Prostate gland (tissue), 2 donors: ENCODE data around the gene SLC25A5. TPM values are rescaled to one million over a fixed set of nuclear protein-coding genes. Genes with fewer than 3 reads are reported as not detected.
"Not testable (repeated sequence)": the region's sequence is repeated elsewhere in the genome, so short reads cannot be mapped to it uniquely, and the experiment has no call there.

Experiments used
- DNase-seq: peaks from one replicate; pipeline ENCODE4 v3.0.0-alpha.2; 2019; ENCODE audit warnings: low spot score
- H3K27ac ChIP-seq, 2 donors: fragments of 200-600 bp; sonication (generic); 2 replicates each; pipeline ENCODE4 v1.5.1; 2017 to 2019
- H3K27me3 ChIP-seq: fragments of 200-600 bp; sonication (generic); replicated peaks from 2 replicates; pipeline ENCODE4 v1.5.1; 2019; ENCODE audit not compliant: insufficient read depth
- H3K36me3 ChIP-seq, 2 donors: fragments of 200-600 bp; sonication (generic); 1 replicate in 1 of 2; 2 replicates in 1 of 2; pipeline versions ENCODE4 v1.5.1 to v1.8.1; 2017 to 2019
- H3K4me1 ChIP-seq: fragments of 200-600 bp; sonication (generic); replicated peaks from 2 replicates; pipeline ENCODE4 v1.5.1; 2019
- H3K4me3 ChIP-seq, 2 donors: fragments of 200-600 bp; sonication (generic); 2 replicates each; pipeline ENCODE4 v1.5.1; 2017 to 2019
- H3K9me3 ChIP-seq: fragments of 200-600 bp; sonication (generic); 2 replicates; pipeline ENCODE4 v1.5.1; 2017
- POLR2A ChIP-seq: fragments of 450-650 bp; IDR thresholded peaks from one replicate; pipeline ENCODE4 v1.6.1; 2016; ENCODE audit warnings: antibody characterized with exemption, mild to moderate bottlenecking
- POLR2AphosphoS5 ChIP-seq: sonication (generic); formaldehyde crosslinking; IDR thresholded peaks from one replicate; pipeline ENCODE4 v1.6.1; 2017; ENCODE audit warnings: antibody characterized with exemption
- WGBS: methylation state at CpG from one replicate; pipeline ENCODE4 v1.1.5; 2018; 5-methylcytosine and 5-hydroxymethylcytosine counted together
- intact Hi-C: fragments of 100-400 bp; cut with DNase I; formaldehyde crosslinking; loops from one replicate; pipeline ENCODE4 v1.14.2; 2022
- total RNA-seq, 2 donors: library from RNA; depleted of rRNA; stranded (reverse); fragments of >200 nt; gene quantifications; one replicate each; pipeline ENCODE4 v1.1.0, GENCODE V29; 2016
- TF ChIP-seq, protein P1 (sequence below), 4 experiments: fragments of 200-600 bp in 2 of 4; fragments of 450-650 bp in 2 of 4; sonication (generic) in 2 of 4; IDR thresholded peaks; 1 replicate in 3 of 4; 2 replicates in 1 of 4; pipeline ENCODE4 v1.5.1; 2016 to 2019; ENCODE audit warnings: antibody characterized with exemption in 4 of 4, mild to moderate bottlenecking in 2 of 4, moderate library complexity in 2 of 4

SLC25A5 gene
- total RNA-seq, 2 donors from 2014 or later, result 230 to 237 TPM

DNA sequence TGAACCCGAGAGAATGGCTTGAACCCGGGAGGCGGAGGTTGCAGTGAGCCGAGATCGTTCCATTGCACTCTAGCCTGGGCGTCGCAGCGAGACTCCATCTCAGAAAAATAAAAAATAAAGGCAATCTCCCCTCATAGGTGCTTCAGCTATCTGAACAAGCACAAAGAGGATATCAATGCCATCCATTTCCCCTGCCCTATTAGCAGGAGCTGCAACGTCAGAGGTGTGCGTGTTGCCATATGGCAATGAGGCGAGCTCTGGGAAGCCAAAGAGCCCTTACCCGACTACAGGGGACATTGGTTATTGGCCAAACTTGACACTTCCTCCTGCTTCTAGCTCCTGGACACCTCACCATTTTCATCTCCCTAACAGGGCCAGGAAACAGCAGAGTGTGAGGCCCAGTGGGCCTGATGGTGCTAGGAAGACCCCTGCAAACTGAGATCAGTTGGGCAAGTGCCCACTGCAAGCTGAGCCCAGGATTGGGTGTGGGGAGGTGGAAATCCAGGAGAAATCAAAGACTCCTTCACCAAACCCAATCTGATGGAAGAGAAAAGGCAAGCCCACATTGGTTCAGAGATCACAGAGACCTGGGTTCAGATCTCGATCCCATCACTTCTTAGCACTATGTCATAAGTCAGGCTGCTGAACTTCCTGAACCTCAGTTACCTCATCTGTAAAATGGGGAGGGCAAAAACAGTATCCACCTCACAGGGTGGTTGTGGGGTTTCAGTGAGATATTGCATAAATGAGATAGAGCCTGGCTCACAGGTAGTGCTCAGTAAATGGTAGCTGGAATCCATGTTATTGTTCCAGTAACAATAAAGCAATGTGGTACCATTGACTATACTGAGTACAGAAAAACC lies 21.2 kb downstream of the SLC25A5 start:
- DNase-seq, result no peak
- intact Hi-C loops, result no loop called here
- WGBS, result 88% methylated on average over 13 of the region's 13 CpGs
- TF ChIP-seq POLR2AphosphoS5 (no peak), POLR2A (no peak)
- TF ChIP-seq, protein P1, sequence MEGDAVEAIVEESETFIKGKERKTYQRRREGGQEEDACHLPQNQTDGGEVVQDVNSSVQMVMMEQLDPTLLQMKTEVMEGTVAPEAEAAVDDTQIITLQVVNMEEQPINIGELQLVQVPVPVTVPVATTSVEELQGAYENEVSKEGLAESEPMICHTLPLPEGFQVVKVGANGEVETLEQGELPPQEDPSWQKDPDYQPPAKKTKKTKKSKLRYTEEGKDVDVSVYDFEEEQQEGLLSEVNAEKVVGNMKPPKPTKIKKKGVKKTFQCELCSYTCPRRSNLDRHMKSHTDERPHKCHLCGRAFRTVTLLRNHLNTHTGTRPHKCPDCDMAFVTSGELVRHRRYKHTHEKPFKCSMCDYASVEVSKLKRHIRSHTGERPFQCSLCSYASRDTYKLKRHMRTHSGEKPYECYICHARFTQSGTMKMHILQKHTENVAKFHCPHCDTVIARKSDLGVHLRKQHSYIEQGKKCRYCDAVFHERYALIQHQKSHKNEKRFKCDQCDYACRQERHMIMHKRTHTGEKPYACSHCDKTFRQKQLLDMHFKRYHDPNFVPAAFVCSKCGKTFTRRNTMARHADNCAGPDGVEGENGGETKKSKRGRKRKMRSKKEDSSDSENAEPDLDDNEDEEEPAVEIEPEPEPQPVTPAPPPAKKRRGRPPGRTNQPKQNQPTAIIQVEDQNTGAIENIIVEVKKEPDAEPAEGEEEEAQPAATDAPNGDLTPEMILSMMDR (IDR thresholded peaks at IDR 0.05), result no peak
- Histone ChIP-seq H3K27ac (no peak overlapping the region), H3K36me3 (no peaks in the 10 kb centered on the region), H3K9me3 (no peaks in the 10 kb centered on the region), H3K27me3 (no peaks in the 10 kb centered on the region), H3K4me3 (no peak overlapping the region), H3K4me1 (no peaks in the 10 kb centered on the region)

DNA sequence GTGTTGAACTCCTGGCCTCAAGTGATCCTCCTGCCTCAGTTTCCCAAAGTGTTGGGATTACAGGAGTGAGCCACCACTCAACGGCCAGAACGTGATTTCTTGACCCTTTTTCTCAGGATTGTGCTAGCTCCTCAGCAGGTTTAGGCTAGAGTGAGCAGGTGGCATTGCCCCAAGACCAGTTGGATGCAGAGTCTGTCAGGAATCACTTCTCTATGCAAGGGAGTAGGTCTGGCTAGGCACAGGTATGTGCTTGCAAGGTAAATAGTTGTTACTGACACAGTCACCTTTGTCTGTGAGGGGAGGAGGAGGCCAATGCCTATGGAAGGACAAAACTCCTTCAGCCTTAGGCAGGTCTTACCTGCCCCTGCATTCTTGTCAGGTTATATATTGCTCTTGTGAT lies 24.2 kb downstream of the SLC25A5 start:
- H3K27me3 ChIP-seq, result no peaks in the 10 kb centered on the region
- no peak overlapping the region for H3K4me3 ChIP-seq
- H3K9me3 ChIP-seq, result no peaks in the 10 kb centered on the region
- H3K4me1 ChIP-seq, result no peaks in the 10 kb centered on the region
- H3K27ac ChIP-seq, result peak overlapping the region in 1 of 2 donors; percentile 18
- WGBS, result 58% methylated on average over 2 of the region's 2 CpGs
- TF ChIP-seq POLR2AphosphoS5 (peak; percentile 36), POLR2A (no peak)
- TF ChIP-seq, protein P1 (IDR thresholded peaks at IDR 0.05), result no peak
- no peaks in the 10 kb centered on the region for H3K36me3 ChIP-seq
- intact Hi-C loops, result no loop called here
- peak; percentile 24 for DNase-seq

DNA sequence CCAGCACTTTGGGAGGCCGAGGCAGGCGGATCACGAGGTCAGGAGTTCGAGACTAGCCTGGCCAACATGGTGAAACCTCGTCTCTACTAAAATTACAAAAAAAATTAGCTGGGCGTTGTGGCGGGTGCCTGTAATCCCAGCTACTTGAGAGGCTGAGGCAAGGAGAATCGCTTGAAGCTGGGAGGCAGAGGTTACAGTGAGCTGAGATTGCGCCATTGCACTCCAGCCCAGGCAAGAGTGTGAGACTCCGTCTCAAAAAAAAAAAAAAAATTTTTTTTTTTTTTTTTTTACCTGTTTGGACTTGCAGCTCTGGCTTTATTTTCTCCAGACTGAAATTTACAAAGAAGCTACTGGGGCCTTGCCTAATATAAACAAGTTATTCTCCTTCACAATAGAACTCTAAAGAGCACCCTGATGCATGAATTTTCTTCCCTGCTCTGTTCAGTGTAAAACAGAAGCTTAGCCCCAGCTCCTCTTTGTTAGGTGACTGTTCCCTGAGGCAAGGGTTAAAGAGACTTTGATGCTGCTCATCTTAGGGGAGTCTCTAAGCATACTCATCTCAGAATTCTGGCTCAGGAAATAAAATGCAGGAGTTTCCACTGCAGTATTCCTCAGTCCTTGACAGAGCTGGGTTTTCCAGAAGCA lies 25.7 kb downstream of the SLC25A5 start:
- intact Hi-C loops, H3K4me3 ChIP-seq, DNase-seq, H3K36me3 ChIP-seq, H3K9me3 ChIP-seq, H3K4me1 ChIP-seq, H3K27me3 ChIP-seq: not testable (repeated sequence)
- peak overlapping the region; percentile 41 to 54 for H3K27ac ChIP-seq
- WGBS, result 73% methylated on average over 10 of the region's 10 CpGs

DNA sequence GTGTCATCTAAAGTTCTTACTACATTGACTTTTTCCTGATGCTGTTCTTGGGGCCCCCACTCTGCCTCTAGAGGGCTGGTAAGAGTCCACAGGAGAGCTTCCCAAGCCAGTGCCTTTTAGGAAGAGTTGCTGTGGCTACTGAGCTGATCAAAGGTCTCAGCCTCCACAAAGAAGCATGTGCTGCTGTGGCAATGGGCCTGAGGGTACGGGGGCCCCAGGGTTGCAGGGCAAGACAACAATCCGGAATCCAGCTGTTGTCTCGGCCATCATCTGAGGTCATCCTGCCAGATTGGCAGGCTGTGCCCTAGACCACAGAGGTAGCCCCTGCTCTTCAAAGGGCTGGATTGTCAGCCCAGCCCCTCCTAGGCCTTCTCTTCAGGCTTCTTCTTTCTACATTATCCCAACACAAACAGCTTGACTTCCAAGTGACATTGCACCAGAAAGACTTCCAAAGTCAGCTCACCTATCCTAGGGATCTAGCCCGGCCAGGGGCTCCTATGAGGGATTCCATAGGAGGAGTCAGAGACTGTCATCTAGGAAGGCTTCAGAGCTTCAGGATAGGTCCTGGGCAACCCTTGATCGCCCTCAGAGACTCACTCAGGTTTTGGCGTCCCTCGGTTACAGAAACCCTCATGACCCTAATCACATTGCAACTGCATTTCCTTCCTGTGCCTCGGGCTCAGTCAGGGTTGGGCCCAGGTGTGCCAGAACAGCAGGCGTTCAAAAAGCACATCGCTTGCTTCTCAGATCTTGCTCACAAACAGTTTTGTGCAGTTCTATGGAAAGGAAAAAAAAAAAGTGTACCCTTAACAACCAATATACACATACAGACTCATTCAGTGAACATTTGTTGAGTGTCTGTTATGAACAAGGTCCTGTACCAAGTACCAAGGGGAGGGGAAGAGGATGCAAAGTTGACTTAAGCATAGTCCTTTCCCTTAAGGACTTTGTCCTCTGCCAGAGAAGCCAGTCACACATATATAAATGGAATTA lies 27.8 kb downstream of the SLC25A5 start:
- H3K4me3 ChIP-seq, result no peak overlapping the region
- no peaks in the 10 kb centered on the region for H3K36me3 ChIP-seq
- no peaks in the 10 kb centered on the region for H3K27me3 ChIP-seq
- H3K9me3 ChIP-seq, result no peaks in the 10 kb centered on the region
- intact Hi-C loops, result no loop called here
- no peak overlapping the region for H3K27ac ChIP-seq
- TF ChIP-seq, protein P1 (IDR thresholded peaks at IDR 0.05), result no peak
- no peak for TF ChIP-seq POLR2AphosphoS5
- no peak for TF ChIP-seq POLR2A
- no peak for DNase-seq
- H3K4me1 ChIP-seq, result no peaks in the 10 kb centered on the region
- 63% methylated on average over 8 of the region's 10 CpGs for WGBS

DNA sequence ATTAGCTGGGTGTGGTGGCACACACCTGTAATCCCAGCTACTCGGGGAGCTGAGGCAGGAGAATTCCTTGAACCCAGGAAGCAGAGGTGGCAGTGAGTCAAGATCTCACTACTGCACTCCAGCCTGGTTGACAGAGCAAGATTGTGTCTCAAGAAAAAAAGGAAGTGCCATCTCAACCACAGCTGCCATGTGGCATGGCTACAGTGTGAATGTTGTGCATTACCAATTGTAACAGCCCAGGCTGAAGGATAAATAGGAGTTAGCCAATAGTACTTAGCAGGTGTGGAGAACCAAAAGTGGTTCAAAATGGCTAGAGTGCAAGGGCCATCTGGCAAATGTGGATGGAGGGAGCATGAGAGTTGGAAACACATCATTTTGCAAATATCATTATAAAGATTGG lies 28.9 kb downstream of the SLC25A5 start:
- Histone ChIP-seq H3K27ac (no peak overlapping the region), H3K4me3 (no peak overlapping the region), H3K9me3 (no peaks in the 10 kb centered on the region), H3K27me3 (no peaks in the 10 kb centered on the region), H3K36me3 (no peaks in the 10 kb centered on the region), H3K4me1 (no peaks in the 10 kb centered on the region)
- intact Hi-C loops, result no loop called here
- TF ChIP-seq, protein P1 (IDR thresholded peaks at IDR 0.05), result no peak
- no peak for TF ChIP-seq POLR2A
- no peak for TF ChIP-seq POLR2AphosphoS5
- DNase-seq, result no peak
- WGBS, result 86% methylated on average over 1 of the region's 1 CpG
